Measurements from ENCODE around the gene PALB2. TPM values are rescaled to one million over a fixed set of nuclear protein-coding genes. Genes with fewer than 3 reads are reported as not detected.

PALB2 gene
- total RNA-seq, 1 donor from 2014 or later: 14.5 TPM

- Mint-ChIP-seq H3K27ac (ENCODE audit: unreplicated experiment) (peak within 1 kb of the TSS; percentile 85), H3K36me3 (ENCODE audit: low read depth, unreplicated experiment) (peaks cover 12% of the 10 kb centered on the region), H3K9me3 (ENCODE audit: unreplicated experiment) (no peaks in the 10 kb centered on the region), H3K27me3 (ENCODE audit: unreplicated experiment) (no peaks in the 10 kb centered on the region), H3K4me3 (ENCODE audit: unreplicated experiment) (peak within 1 kb of the TSS; percentile 94), H3K4me1 (ENCODE audit: unreplicated experiment) (peaks cover 17% of the 10 kb centered on the region)
- TF ChIP-seq CTCF (IDR thresholded peaks at IDR 0.05; ENCODE audit: unreplicated experiment): peak; percentile 96
- peak; percentile 100 for DNase-seq (ENCODE audit: low spot score)
These were observed 84.0 kb downstream of the PALB2 start, which contains the start of the genes EARS2 and UBFD1 for GRCh38 chr16:23556881-23557778. EARS2 (minus strand) TSS chr16:23557350; CDS start chr16:23557343, 7 bp downstream. UBFD1 (plus strand) TSS chr16:23557727; CDS start chr16:23557743, 16 bp downstream.

DNA sequence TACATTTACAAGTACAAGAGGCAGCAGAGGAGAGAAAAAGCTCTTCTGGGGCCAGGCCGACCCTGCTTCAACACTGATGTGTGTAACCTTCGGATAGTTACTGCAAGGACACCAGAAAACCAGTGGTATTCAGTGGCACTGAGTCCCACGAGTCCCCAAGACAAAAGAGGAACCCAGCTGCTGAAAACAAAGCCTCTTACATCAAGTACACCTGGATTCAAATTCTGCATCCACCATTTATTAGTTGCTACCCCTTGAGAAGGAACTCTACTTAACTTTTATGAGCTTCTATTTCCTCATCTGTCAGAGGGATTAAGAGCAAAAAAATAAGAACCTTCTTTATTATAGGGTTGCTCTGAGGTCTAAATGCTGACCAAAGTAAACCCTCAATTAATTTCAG, 86.6 kb downstream of the PALB2 start:
- Mint-ChIP-seq H3K27me3 (ENCODE audit: unreplicated experiment) (peaks cover 2% of the 10 kb centered on the region), H3K36me3 (ENCODE audit: low read depth, unreplicated experiment) (peaks cover 5% of the 10 kb centered on the region), H3K27ac (ENCODE audit: unreplicated experiment) (no peak overlapping the region), H3K9me3 (ENCODE audit: unreplicated experiment) (no peaks in the 10 kb centered on the region), H3K4me3 (ENCODE audit: unreplicated experiment) (no peak overlapping the region), H3K4me1 (ENCODE audit: unreplicated experiment) (peaks cover 18% of the 10 kb centered on the region)
- no peak for TF ChIP-seq CTCF (IDR thresholded peaks at IDR 0.05; ENCODE audit: unreplicated experiment)
- no peak for DNase-seq (ENCODE audit: low spot score)

Other genes starting within 250 kb of the PALB2 start
- gene COG7, start 188.1 kb downstream of the PALB2 start, total RNA-seq (ENCODE audit: unreplicated experiment): 10.1 TPM
- gene GGA2, start 130.8 kb downstream of the PALB2 start, total RNA-seq (ENCODE audit: unreplicated experiment): 65.1 TPM
- gene EARS2, start 84.0 kb downstream of the PALB2 start, total RNA-seq (ENCODE audit: unreplicated experiment): 14.1 TPM
- 89.1 TPM for gene UBFD1, start 83.6 kb downstream of the PALB2 start, total RNA-seq (ENCODE audit: unreplicated experiment)
- gene NDUFAB1, start 45.0 kb downstream of the PALB2 start, total RNA-seq (ENCODE audit: unreplicated experiment): 91.7 TPM
- gene DCTN5, start 156 bp upstream of the PALB2 start, total RNA-seq (ENCODE audit: unreplicated experiment): 93.8 TPM
- 16.0 TPM for gene PLK1, start 37.6 kb upstream of the PALB2 start, total RNA-seq (ENCODE audit: unreplicated experiment)
- gene ERN2, start 71.9 kb upstream of the PALB2 start, total RNA-seq (ENCODE audit: unreplicated experiment): 0.80 TPM
- gene CHP2, start 113.7 kb upstream of the PALB2 start, total RNA-seq (ENCODE audit: unreplicated experiment): not detected
- 28.7 TPM for gene PRKCB, start 194.7 kb upstream of the PALB2 start, total RNA-seq (ENCODE audit: unreplicated experiment)